ENCODE measurements around the gene PKNOX2. TPM values are rescaled to one million over a fixed set of nuclear protein-coding genes. Genes with fewer than 3 reads are reported as not detected.

PKNOX2 gene
- total and polyA plus RNA-seq, 2 of the 8 experiments (the other 6 are each of a cell fraction or from before 2014, with no cell fraction given) = 2.0 TPM

DNA sequence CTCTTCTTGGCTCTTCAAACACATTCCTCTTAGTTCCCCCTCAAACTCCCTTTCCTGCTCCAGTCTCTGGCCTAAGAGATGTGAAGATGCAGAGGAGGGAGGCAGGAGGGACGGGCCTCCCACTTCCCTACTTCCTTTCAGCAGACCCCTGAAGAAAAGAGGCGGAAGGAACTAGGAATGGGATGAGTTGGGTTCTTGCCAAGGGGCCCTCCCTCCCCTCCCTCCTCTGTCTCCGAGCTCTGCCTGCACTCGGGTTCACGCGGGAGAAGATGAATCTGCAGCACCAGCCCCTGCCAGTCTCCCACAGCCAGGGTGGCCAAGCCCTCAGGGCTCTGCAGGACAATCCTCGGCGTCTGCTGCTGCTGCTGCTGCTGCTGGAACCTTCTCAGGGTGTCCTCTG is 24.3 kb upstream of the PKNOX2 start:
- H3K9me3 ChIP-seq (ENCODE audit: insufficient read depth in 2 of 2, low read depth in 1 of 2, low read length in 1 of 2) = no peaks in the 10 kb centered on the region
- no peak overlapping the region for H3K23ac ChIP-seq (ENCODE audit: insufficient read length)
- H3K18ac ChIP-seq (ENCODE audit: extremely low read depth, low read length) = peak overlapping the region; percentile 71; the same call in 1 of the 2 replicates
- no peak overlapping the region for H2BK12ac ChIP-seq (ENCODE audit: low read depth, low read length)
- H3K4ac ChIP-seq (replicated peaks; ENCODE audit: insufficient read length, low read depth, low read length) = no peak overlapping the region
- TF ChIP-seq MAFK (IDR thresholded peaks at IDR 0.05; ENCODE audit: low read depth, low read length) (no peak), SUZ12 (IDR thresholded peaks at IDR 0.05; ENCODE audit: low read length) (0 out of 2 replicates have a peak, but pooled peaks have one; percentile 1)
- ChIA-PET CTCF (ENCODE audit: partially characterized antibody) (interaction anchor here (0.6 to 9.0 kb wide), 34 partner anchors 9 to 292 kb away, joined by 3 to 148 read pairs (median 10); partner anchors contain the start of genes PKNOX2 and TMEM218), POLR2A (ENCODE audit: partially characterized antibody) (interaction anchor here (0.9 to 1.0 kb wide), 2 partner anchors 26 to 48 kb away, joined by 3 read pairs; no protein-coding TSS in a partner anchor)
- no peak overlapping the region for H2AK5ac ChIP-seq (ENCODE audit: low read depth, low read length)
- H3K4me3 ChIP-seq (ENCODE audit: extremely low read depth in 1 of 4, insufficient read depth in 2 of 4, low read depth in 3 of 4, low read length in 4 of 4) = no peak overlapping the region
- H3K27me3 ChIP-seq (replicated peaks in 1 of 4; ENCODE audit: control insufficient read depth in 3 of 4, extremely low read depth in 1 of 4, insufficient read depth in 3 of 4, low read length in 3 of 4) = peaks cover 5 to 46% (median 35%) of the 10 kb centered on the region in 4 experiments
- no peak overlapping the region for H4K5ac ChIP-seq (ENCODE audit: insufficient read length, low read depth, low read length)
- no peak overlapping the region for H2AFZ ChIP-seq (ENCODE audit: low read length)
- H3K56ac ChIP-seq (replicated peaks; ENCODE audit: insufficient read length, low read depth, low read length) = no peak overlapping the region
- H3K4me1 ChIP-seq (replicated peaks in 1 of 4; ENCODE audit: control insufficient read depth in 3 of 4, insufficient read depth in 4 of 4, low read length in 3 of 4) = peaks cover 10 to 28% (median 20%) of the 10 kb centered on the region in 4 experiments
- H3K9ac ChIP-seq (replicated peaks in 1 of 4; ENCODE audit: extremely low read depth in 1 of 4, low read depth in 3 of 4, low read length in 3 of 4) = no peak overlapping the region
- no peaks in the 10 kb centered on the region for H3K23me2 ChIP-seq (ENCODE audit: low read depth, low read length)
- WGBS, 2 experiments (ENCODE audit: extremely low coverage in 1 of 2, insufficient coverage in 1 of 2, insufficient read length in 1 of 2, insufficient replicate concordance in 2 of 2, low coverage in 1 of 2, low lambda C conversion rate in 2 of 2, missing lambda C conversion rate in 1 of 2) = 74% methylated on average over 6 of the region's 8 CpGs; no CpG with 5 or more reads in 1 of the 2 experiments
- H3K36me3 ChIP-seq (ENCODE audit: control insufficient read depth in 2 of 4, insufficient read depth in 4 of 4, low read length in 3 of 4) = no peaks in the 10 kb centered on the region
- H4K91ac ChIP-seq (replicated peaks; ENCODE audit: insufficient read length, low read length) = no peak overlapping the region
- no peak overlapping the region for H2BK15ac ChIP-seq (ENCODE audit: low read length)
- H2BK120ac ChIP-seq (replicated peaks; ENCODE audit: low read depth, low read length) = no peak overlapping the region
- H4K20me1 ChIP-seq (replicated peaks in 1 of 2; ENCODE audit: control insufficient read depth in 1 of 2, insufficient read depth in 2 of 2, low read length in 2 of 2) = no peaks in the 10 kb centered on the region
- H3K79me1 ChIP-seq (ENCODE audit: low read depth, low read length) = no peaks in the 10 kb centered on the region
- no peak for DNase-seq (ENCODE audit: low read depth in 1 of 2, low spot score in 2 of 2)
- no peak overlapping the region for H2BK20ac ChIP-seq (ENCODE audit: low read length)
- FAIRE-seq = no peak
- no peak overlapping the region for H3K14ac ChIP-seq (ENCODE audit: insufficient read length)
- no peak overlapping the region for H4K8ac ChIP-seq (ENCODE audit: extremely low read depth, insufficient read depth, low read length)
- H3K4me2 ChIP-seq (ENCODE audit: insufficient read depth in 1 of 2, low read depth in 2 of 2, low read length in 2 of 2) = peak overlapping the region in 1 of 2 experiments; percentile 37; a peak in 2 of 4 replicates
- H3K27ac ChIP-seq (ENCODE audit: low read depth, low read length) = no peak overlapping the region
- no peak overlapping the region for H2BK5ac ChIP-seq (ENCODE audit: low read depth, low read length)
- no peaks in the 10 kb centered on the region for H3K79me2 ChIP-seq (ENCODE audit: control insufficient read depth in 1 of 2, insufficient read depth in 2 of 2, low read length in 2 of 2)

Measured in H1 (cell line).